Measurements from ENCODE around the gene LGALS1.

GRCh38 chr22:37711490-37711889, 36.1 kb downstream of the LGALS1 start:
- TF ChIP-seq CTCF (conservative IDR thresholded peaks at IDR 0.05) (no peak), ZFX (IDR thresholded peaks at IDR 0.05) (no peak)

Data from C4-2B (cell line).